Endodermal cell (in vitro differentiated cells): Measurements from ENCODE around the gene ZNF536. TPM values are rescaled to one million over a fixed set of nuclear protein-coding genes. Genes with fewer than 3 reads are reported as not detected.

Experiments used
- DNase-seq: peaks from one replicate; pipeline ENCODE4 v3.0.0-alpha.2; 2017
- H3K27ac ChIP-seq: 2 replicates; pipeline ENCODE4 v1.5.1; 2013; ENCODE audit warnings: mild to moderate bottlenecking, low read depth, low read length, moderate library complexity
- H3K27me3 ChIP-seq: 2 replicates; pipeline ENCODE4 v1.6.1; 2013; ENCODE audit warnings: mild to moderate bottlenecking, low read length, moderate library complexity; ENCODE audit not compliant: insufficient read depth, control insufficient read depth, poor library complexity, severe bottlenecking
- H3K36me3 ChIP-seq: 2 replicates; pipeline ENCODE4 v1.7.0; 2013; ENCODE audit warnings: mild to moderate bottlenecking, low read length, moderate library complexity; ENCODE audit not compliant: control insufficient read depth, insufficient read depth
- H3K4me1 ChIP-seq: one replicate; pipeline ENCODE4 v1.7.0; 2013; ENCODE audit warnings: low read length; ENCODE audit not compliant: control insufficient read depth, insufficient read depth
- H3K4me3 ChIP-seq: 2 replicates; pipeline ENCODE4 v1.5.1; 2013; ENCODE audit warnings: mild to moderate bottlenecking, low read length, moderate library complexity
- H3K9ac ChIP-seq: 2 replicates; pipeline ENCODE4 v1.6.1; 2013; ENCODE audit warnings: mild to moderate bottlenecking, low read length, moderate library complexity; ENCODE audit not compliant: poor library complexity, severe bottlenecking; ENCODE audit errors: extremely low read depth
- H3K9me3 ChIP-seq: 2 replicates; pipeline ENCODE4 v1.6.1; 2013; ENCODE audit warnings: mild to moderate bottlenecking, low read length, moderate library complexity; ENCODE audit not compliant: control insufficient read depth
- H3K27ac Mint-ChIP-seq: 2 replicates; pipeline ENCODE4 v1.8.0; 2020; ENCODE audit warnings: mixed read lengths
- H3K27me3 Mint-ChIP-seq: 2 replicates; pipeline ENCODE4 v1.8.0; 2021; ENCODE audit warnings: mild to moderate bottlenecking, mixed read lengths; ENCODE audit not compliant: insufficient read depth
- H3K36me3 Mint-ChIP-seq: 2 replicates; pipeline ENCODE4 v1.8.0; 2020; ENCODE audit warnings: low read depth, mixed read lengths
- H3K4me1 Mint-ChIP-seq: 2 replicates; pipeline ENCODE4 v1.8.0; 2020; ENCODE audit warnings: mixed read lengths
- H3K4me3 Mint-ChIP-seq: 2 replicates; pipeline ENCODE4 v1.8.0; 2020; ENCODE audit warnings: mild to moderate bottlenecking, moderate library complexity, mixed read lengths
- H3K9me3 Mint-ChIP-seq: 2 replicates; pipeline ENCODE4 v1.8.0; 2020; ENCODE audit warnings: mild to moderate bottlenecking, mixed read lengths
- WGBS, 2 experiments: methylation state at CpG; one replicate each; pipeline versions ENCODE4 v1.1.5 to v1.1.7; 2013; ENCODE audit warnings: missing lambda C conversion rate in 2 of 2, mixed read lengths in 1 of 2; ENCODE audit not compliant: insufficient coverage in 1 of 2, insufficient read length in 1 of 2; 5-methylcytosine and 5-hydroxymethylcytosine counted together
- total RNA-seq, 2 donors: library from RNA; stranded (reverse); fragmentation: NEBNext Ultra II Directional in 1 of 2; extraction: Animal tissue kit (Norgen Biotek cat#: 25700) in 1 of 2; gene quantifications; 2 replicates in 1 of 2; 3 replicates in 1 of 2; pipeline ENCODE4 v1.2.1, GENCODE V29; 2021
- TF ChIP-seq, protein P1 (sequence below): fragments of 200-600 bp; sonication (generic); conservative IDR thresholded peaks from 2 replicates; pipeline ENCODE4 v1.5.0; 2021; ENCODE audit warnings: antibody characterized with exemption, mild to moderate bottlenecking

The ZNF536 gene
- total RNA-seq, 2 donors from 2014 or later = not detected

DNA sequence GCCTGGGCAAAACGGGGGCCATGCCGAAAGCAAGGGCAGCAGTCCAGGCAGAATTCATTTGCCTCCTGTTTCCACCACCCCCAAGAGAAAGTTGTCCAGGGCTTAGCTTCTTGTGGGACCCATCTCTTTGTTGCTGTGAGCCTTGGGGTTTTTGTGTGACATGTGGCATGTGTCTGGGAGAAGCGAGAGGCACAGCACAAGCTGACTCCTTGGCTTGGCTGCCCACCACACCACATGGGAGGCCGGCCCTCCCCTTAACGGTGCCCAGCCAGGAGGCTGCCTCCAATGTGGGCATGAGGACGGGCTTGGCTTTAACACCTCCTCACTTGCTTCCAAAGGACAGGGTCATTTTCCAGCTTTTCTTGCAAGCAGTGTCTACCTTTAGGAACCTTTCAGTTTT lies 81.6 kb downstream of the ZNF536 start:
- no peaks in the 10 kb centered on the region for H3K4me1 ChIP-seq
- H3K36me3 ChIP-seq = no peaks in the 10 kb centered on the region
- H3K27ac ChIP-seq = no peak overlapping the region
- no peaks in the 10 kb centered on the region for H3K9me3 Mint-ChIP-seq
- H3K9ac ChIP-seq = no peak overlapping the region
- H3K36me3 Mint-ChIP-seq = no peaks in the 10 kb centered on the region
- no peak overlapping the region for H3K4me3 Mint-ChIP-seq
- H3K4me1 Mint-ChIP-seq = peaks cover 14% of the 10 kb centered on the region
- H3K27me3 Mint-ChIP-seq = no peaks in the 10 kb centered on the region
- WGBS, 2 experiments = 90 to 95% methylated on average over 4 to 6 of the region's 6 CpGs
- no peak overlapping the region for H3K4me3 ChIP-seq
- no peak for DNase-seq
- no peaks in the 10 kb centered on the region for H3K9me3 ChIP-seq
- H3K27ac Mint-ChIP-seq = no peak overlapping the region
- H3K27me3 ChIP-seq = no peaks in the 10 kb centered on the region
- TF ChIP-seq, protein P1, sequence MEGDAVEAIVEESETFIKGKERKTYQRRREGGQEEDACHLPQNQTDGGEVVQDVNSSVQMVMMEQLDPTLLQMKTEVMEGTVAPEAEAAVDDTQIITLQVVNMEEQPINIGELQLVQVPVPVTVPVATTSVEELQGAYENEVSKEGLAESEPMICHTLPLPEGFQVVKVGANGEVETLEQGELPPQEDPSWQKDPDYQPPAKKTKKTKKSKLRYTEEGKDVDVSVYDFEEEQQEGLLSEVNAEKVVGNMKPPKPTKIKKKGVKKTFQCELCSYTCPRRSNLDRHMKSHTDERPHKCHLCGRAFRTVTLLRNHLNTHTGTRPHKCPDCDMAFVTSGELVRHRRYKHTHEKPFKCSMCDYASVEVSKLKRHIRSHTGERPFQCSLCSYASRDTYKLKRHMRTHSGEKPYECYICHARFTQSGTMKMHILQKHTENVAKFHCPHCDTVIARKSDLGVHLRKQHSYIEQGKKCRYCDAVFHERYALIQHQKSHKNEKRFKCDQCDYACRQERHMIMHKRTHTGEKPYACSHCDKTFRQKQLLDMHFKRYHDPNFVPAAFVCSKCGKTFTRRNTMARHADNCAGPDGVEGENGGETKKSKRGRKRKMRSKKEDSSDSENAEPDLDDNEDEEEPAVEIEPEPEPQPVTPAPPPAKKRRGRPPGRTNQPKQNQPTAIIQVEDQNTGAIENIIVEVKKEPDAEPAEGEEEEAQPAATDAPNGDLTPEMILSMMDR = no peak

DNA sequence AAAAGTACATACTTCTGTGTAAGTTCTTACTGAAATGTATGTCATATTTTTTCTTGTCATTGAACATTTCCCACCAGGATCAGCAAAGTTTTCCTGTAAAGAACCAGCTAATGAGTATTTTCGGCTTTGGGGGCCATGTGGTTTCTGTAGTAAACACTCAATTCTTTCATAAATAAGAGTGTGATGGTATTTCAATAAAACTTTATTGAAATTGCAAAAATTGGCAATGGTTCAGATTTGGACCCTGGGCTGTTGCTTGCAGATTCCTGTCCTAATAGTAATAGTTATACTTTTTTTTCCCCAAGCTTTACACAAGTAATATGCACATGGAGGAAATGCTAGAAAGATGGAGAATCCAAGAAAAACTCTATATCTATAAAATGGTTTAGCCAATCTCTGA lies 83.7 kb downstream of the ZNF536 start:
- no peaks in the 10 kb centered on the region for H3K9me3 ChIP-seq
- H3K27me3 ChIP-seq = no peaks in the 10 kb centered on the region
- H3K9me3 Mint-ChIP-seq = no peaks in the 10 kb centered on the region
- TF ChIP-seq, protein P1 = no peak
- H3K36me3 Mint-ChIP-seq = no peaks in the 10 kb centered on the region
- no peak overlapping the region for H3K27ac Mint-ChIP-seq
- no peak overlapping the region for H3K9ac ChIP-seq
- H3K36me3 ChIP-seq = no peaks in the 10 kb centered on the region
- 57 to 100% methylated on average over 1 of the region's 1 CpG for WGBS, 2 experiments
- H3K27me3 Mint-ChIP-seq = no peaks in the 10 kb centered on the region
- no peak overlapping the region for H3K27ac ChIP-seq
- DNase-seq = no peak
- no peak overlapping the region for H3K4me3 Mint-ChIP-seq
- no peaks in the 10 kb centered on the region for H3K4me1 ChIP-seq
- H3K4me1 Mint-ChIP-seq = no peaks in the 10 kb centered on the region
- H3K4me3 ChIP-seq = no peak overlapping the region

DNA sequence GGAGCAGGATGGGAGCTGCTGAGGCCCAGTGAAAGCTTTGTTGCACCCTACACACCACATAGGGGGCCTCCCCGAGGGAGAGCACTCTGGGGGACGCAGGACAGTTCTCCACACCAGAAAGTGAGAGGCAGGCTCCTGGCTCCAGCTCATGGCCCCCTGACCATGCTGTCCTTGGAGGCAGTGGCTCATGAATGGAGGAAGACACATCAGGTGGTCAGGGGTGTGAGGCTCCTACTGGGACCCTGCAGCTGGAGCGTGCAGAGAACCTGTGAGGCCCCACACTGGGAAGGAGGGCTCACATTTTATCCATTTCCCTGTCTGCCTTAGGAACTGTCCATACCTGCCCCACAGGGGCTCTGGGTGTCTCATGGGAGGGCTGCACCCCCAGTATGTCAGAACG lies 85.3 kb downstream of the ZNF536 start:
- H3K9me3 ChIP-seq = no peaks in the 10 kb centered on the region
- H3K4me1 Mint-ChIP-seq = no peaks in the 10 kb centered on the region
- H3K36me3 Mint-ChIP-seq = no peaks in the 10 kb centered on the region
- no peaks in the 10 kb centered on the region for H3K27me3 Mint-ChIP-seq
- no peaks in the 10 kb centered on the region for H3K36me3 ChIP-seq
- 80 to 96% methylated on average over 4 of the region's 4 CpGs for WGBS, 2 experiments
- no peak overlapping the region for H3K4me3 Mint-ChIP-seq
- no peak overlapping the region for H3K27ac Mint-ChIP-seq
- H3K9me3 Mint-ChIP-seq = no peaks in the 10 kb centered on the region
- TF ChIP-seq, protein P1 = no peak
- H3K27me3 ChIP-seq = no peaks in the 10 kb centered on the region
- H3K4me3 ChIP-seq = no peak overlapping the region
- no peaks in the 10 kb centered on the region for H3K4me1 ChIP-seq
- no peak for DNase-seq
- H3K9ac ChIP-seq = no peak overlapping the region
- no peak overlapping the region for H3K27ac ChIP-seq
